Left ventricle myocardium inferior (tissue), 1 donor: Measurements from ENCODE around the gene GAB2. TPM values are rescaled to one million over a fixed set of nuclear protein-coding genes. Genes with fewer than 3 reads are reported as not detected.
A peak's percentile ranks its signal among the peaks of the same experiment; 100 is the strongest.

Experiments used
- DNase-seq: peaks from one replicate; pipeline ENCODE4 v3.0.0-alpha.2; 2020
- H3K27ac ChIP-seq: fragments of 200-600 bp; replicated peaks from 2 replicates; pipeline ENCODE4 v1.8.0; 2021
- H3K27me3 ChIP-seq: fragments of 200-600 bp; 2 replicates; pipeline ENCODE4 v1.8.0; 2021; ENCODE audit warnings: low read depth
- H3K36me3 ChIP-seq: fragments of 200-600 bp; 2 replicates; pipeline ENCODE4 v1.8.0; 2021
- H3K4me1 ChIP-seq: fragments of 200-600 bp; 2 replicates; pipeline ENCODE4 v1.8.0; 2021
- H3K4me3 ChIP-seq: fragments of 200-600 bp; 2 replicates; pipeline ENCODE4 v1.8.0; 2021; ENCODE audit warnings: mild to moderate bottlenecking, moderate library complexity
- H3K9me3 ChIP-seq: fragments of 200-600 bp; replicated peaks from 2 replicates; pipeline ENCODE4 v1.8.0; 2021
- intact Hi-C: fragments of 100-400 bp; cut with micrococcal nuclease; formaldehyde crosslinking; loops from one replicate; pipeline ENCODE4 v1.11.0; 2022
- total RNA-seq: library from RNA; stranded (reverse); fragmentation: NEBNext Ultra II Directional; extraction: Animal tissue kit (Norgen Biotek cat#: 25700); gene quantifications from one replicate; pipeline ENCODE4 v1.2.1, GENCODE V29; 2021
- TF ChIP-seq, protein P1 (sequence below): fragments of 200-600 bp; IDR thresholded peaks from 2 replicates; pipeline ENCODE4 v1.8.0; 2021; ENCODE audit warnings: antibody characterized with exemption, mild to moderate bottlenecking, borderline replicate concordance
- donor health status: DM: no; HTN: yes; CAD: no; lungs with severe emphysema.

The GAB2 gene
- total RNA-seq, 1 donor from 2014 or later = 27.4 TPM

DNA sequence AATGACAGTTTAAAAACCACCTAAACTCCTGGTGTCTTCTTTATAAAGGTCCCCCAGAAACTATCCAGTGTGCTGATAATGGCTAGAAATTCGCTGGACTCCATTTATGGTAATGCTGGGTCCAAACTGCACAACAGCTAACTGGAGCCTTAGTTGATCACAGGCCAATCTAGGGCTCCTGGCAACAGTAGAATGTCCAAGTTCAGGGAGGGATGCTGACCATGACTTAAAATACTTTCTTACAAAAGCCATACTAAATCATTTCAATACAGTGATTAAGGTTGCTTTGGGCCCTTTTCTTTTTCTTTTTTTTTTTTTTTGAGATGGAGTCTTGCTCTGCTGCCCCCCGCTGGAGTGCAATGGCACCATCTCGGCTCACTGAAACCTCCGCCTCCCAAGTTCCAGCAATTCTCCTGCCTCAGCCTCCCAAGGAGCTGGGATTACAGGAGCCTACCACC lies 14.5 kb upstream of the GAB2 start:
- no peak for DNase-seq
- TF ChIP-seq, protein P1, sequence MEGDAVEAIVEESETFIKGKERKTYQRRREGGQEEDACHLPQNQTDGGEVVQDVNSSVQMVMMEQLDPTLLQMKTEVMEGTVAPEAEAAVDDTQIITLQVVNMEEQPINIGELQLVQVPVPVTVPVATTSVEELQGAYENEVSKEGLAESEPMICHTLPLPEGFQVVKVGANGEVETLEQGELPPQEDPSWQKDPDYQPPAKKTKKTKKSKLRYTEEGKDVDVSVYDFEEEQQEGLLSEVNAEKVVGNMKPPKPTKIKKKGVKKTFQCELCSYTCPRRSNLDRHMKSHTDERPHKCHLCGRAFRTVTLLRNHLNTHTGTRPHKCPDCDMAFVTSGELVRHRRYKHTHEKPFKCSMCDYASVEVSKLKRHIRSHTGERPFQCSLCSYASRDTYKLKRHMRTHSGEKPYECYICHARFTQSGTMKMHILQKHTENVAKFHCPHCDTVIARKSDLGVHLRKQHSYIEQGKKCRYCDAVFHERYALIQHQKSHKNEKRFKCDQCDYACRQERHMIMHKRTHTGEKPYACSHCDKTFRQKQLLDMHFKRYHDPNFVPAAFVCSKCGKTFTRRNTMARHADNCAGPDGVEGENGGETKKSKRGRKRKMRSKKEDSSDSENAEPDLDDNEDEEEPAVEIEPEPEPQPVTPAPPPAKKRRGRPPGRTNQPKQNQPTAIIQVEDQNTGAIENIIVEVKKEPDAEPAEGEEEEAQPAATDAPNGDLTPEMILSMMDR = peak; percentile 59
- H3K36me3 ChIP-seq = no peaks in the 10 kb centered on the region
- no peak overlapping the region for H3K27ac ChIP-seq
- no peaks in the 10 kb centered on the region for H3K9me3 ChIP-seq
- intact Hi-C loops = no loop called here
- no peaks in the 10 kb centered on the region for H3K27me3 ChIP-seq
- no peak overlapping the region for H3K4me3 ChIP-seq
- peaks cover 24% of the 10 kb centered on the region for H3K4me1 ChIP-seq

DNA sequence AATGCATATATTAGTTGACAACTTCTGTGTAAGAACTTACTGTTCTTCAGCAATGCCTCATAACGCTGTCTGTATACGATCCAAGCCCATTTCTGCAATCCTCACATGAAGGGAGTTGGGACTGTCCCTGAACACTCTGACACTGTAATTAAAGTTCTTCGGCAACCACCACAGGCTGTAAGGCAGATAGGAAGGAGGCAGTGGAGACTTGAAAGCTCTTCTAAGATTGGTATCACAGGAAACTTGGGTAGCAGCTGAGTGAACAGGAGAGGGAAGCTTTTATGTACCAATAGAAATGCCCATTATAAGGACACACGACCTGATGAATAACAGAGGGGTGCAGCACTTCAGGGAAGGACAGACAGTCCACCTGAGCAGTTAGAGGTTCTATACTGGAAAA lies 12.0 kb upstream of the GAB2 start:
- Histone ChIP-seq H3K27ac (no peak overlapping the region), H3K36me3 (no peaks in the 10 kb centered on the region), H3K27me3 (no peaks in the 10 kb centered on the region), H3K4me3 (no peak overlapping the region), H3K9me3 (no peaks in the 10 kb centered on the region), H3K4me1 (peaks cover 24% of the 10 kb centered on the region)
- DNase-seq = no peak
- intact Hi-C loops = no loop called here
- TF ChIP-seq, protein P1 = no peak

DNA sequence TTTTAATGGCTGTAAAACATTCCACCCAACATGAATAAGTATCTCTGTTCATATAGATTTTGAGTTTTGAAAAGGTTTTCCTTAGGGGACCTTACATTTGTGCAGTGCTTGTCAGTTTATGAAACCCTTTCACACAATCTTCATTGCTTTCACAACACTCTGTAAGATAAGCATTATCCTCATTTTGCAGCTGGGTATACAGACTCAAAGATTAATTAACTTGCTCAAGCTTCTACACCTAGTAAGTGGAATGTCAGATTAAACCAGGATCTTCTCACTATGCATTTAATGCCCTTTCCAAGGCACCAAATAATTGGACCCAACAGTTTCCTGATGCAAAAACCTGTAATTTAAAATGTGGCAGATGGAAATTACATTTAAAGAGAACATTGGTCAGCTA lies 11.6 kb upstream of the GAB2 start:
- Histone ChIP-seq H3K27me3 (no peaks in the 10 kb centered on the region), H3K9me3 (no peaks in the 10 kb centered on the region), H3K4me3 (no peak overlapping the region), H3K36me3 (no peaks in the 10 kb centered on the region), H3K4me1 (peaks cover 24% of the 10 kb centered on the region), H3K27ac (no peak overlapping the region)
- intact Hi-C loops = no loop called here
- DNase-seq = no peak
- TF ChIP-seq, protein P1 = no peak

DNA sequence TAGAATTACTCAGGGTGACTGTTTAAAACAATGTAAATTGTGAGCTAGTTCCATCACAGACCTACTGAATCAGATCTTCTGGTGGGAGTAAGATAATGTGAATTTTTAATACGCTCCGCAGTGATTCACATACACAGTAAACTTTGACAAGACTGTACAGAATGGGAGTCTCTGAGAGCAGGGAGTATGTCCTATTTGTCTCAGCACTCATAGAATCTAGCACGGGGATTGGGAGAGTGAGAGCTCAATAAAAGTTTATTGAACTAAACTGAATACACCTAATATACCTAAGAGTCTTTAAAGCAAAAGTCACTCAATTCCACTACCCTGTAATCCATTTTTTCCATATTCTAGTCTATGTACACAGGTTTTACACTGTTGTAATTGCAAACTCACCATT lies 11.2 kb upstream of the GAB2 start:
- TF ChIP-seq, protein P1 = no peak
- H3K4me1 ChIP-seq = peaks cover 24% of the 10 kb centered on the region
- H3K36me3 ChIP-seq = no peaks in the 10 kb centered on the region
- DNase-seq = no peak
- H3K27ac ChIP-seq = no peak overlapping the region
- intact Hi-C loops = no loop called here
- H3K4me3 ChIP-seq = no peak overlapping the region
- H3K27me3 ChIP-seq = no peaks in the 10 kb centered on the region
- H3K9me3 ChIP-seq = no peaks in the 10 kb centered on the region

DNA sequence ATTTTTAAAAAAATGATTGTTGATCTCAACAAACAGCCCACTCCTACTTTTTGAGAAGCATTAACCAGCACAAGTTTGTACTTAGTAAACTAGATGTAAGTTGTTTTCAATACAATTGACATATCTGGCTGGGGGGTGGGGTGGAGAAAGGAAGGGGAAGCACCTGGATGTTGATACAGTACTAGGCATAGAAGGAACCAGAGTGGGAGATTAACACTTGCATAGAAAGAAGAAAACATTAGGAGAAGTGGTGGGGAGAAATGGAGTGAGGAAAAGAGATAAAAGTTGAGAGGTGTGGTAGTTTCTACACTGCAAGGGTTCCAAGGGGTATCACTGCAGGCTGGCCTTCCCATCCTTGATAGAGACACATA lies 10.6 kb upstream of the GAB2 start:
- TF ChIP-seq, protein P1 = no peak
- H3K4me1 ChIP-seq = peaks cover 19% of the 10 kb centered on the region
- H3K36me3 ChIP-seq = no peaks in the 10 kb centered on the region
- no peaks in the 10 kb centered on the region for H3K27me3 ChIP-seq
- peak overlapping the region; percentile 29 for H3K4me3 ChIP-seq
- H3K9me3 ChIP-seq = no peaks in the 10 kb centered on the region
- no peak for DNase-seq
- no peak overlapping the region for H3K27ac ChIP-seq
- intact Hi-C loops = no loop called here
